ENCODE results near the gene THY1. TPM values are rescaled to one million over a fixed set of nuclear protein-coding genes. Genes with fewer than 3 reads are reported as not detected.
"Not testable (repeated sequence)": the region's sequence is repeated elsewhere in the genome, so short reads cannot be mapped to it uniquely, and the experiment has no call there.

Gene THY1
- total RNA-seq, 1 experiment from 2014 or later: 13.7 TPM

GRCh38 chr11:119409731-119410130 is 13.2 kb downstream of the THY1 start:
- Histone ChIP-seq H3K36me3 (ENCODE audit: control insufficient read depth, insufficient read depth, low read length) (no peaks in the 10 kb centered on the region), H3K4me1 (ENCODE audit: control insufficient read depth, insufficient read depth, low read length) (no peaks in the 10 kb centered on the region; the same call in 1 of the 2 replicates), H3K27me3 (ENCODE audit: control insufficient read depth, insufficient read depth, low read length) (no peaks in the 10 kb centered on the region), H3K4me3 (ENCODE audit: low read depth in 2 of 2, low read length in 2 of 2) (no peak overlapping the region), H3K9me3 (ENCODE audit: control insufficient read depth, insufficient read depth, low read depth, low read length) (no peaks in the 10 kb centered on the region), H3K27ac (ENCODE audit: low read length) (no peak overlapping the region)
- ChIA-PET POLR2A (no interaction called here), CTCF (interaction anchor here (0.7 kb wide), 1 partner anchor 65 kb away, joined by 12 read pairs; no protein-coding TSS in a partner anchor)
- BruUV-seq (replicated peaks): no TSS peak
- ATAC-seq: no peak
- in situ Hi-C loops (cut with HindIII; ENCODE audit: low pct_unique_long_range_greater_than_20kb, low sequenced_read_pairs) (no loop called here), intact Hi-C loops (cut with micrococcal nuclease; ENCODE audit: unreplicated experiment) (no loop called here)
- DNase-seq (ENCODE audit: low read depth, low spot score): no peak
- TF ChIP-seq, protein P1, sequence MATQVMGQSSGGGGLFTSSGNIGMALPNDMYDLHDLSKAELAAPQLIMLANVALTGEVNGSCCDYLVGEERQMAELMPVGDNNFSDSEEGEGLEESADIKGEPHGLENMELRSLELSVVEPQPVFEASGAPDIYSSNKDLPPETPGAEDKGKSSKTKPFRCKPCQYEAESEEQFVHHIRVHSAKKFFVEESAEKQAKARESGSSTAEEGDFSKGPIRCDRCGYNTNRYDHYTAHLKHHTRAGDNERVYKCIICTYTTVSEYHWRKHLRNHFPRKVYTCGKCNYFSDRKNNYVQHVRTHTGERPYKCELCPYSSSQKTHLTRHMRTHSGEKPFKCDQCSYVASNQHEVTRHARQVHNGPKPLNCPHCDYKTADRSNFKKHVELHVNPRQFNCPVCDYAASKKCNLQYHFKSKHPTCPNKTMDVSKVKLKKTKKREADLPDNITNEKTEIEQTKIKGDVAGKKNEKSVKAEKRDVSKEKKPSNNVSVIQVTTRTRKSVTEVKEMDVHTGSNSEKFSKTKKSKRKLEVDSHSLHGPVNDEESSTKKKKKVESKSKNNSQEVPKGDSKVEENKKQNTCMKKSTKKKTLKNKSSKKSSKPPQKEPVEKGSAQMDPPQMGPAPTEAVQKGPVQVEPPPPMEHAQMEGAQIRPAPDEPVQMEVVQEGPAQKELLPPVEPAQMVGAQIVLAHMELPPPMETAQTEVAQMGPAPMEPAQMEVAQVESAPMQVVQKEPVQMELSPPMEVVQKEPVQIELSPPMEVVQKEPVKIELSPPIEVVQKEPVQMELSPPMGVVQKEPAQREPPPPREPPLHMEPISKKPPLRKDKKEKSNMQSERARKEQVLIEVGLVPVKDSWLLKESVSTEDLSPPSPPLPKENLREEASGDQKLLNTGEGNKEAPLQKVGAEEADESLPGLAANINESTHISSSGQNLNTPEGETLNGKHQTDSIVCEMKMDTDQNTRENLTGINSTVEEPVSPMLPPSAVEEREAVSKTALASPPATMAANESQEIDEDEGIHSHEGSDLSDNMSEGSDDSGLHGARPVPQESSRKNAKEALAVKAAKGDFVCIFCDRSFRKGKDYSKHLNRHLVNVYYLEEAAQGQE (IDR thresholded peaks at IDR 0.05; ENCODE audit: insufficient read depth in 1 of 2, low read depth in 2 of 2, low read length in 1 of 2): no peak
- TF ChIP-seq TCF7L2 (IDR thresholded peaks at IDR 0.05; ENCODE audit: low read depth, low read length): no peak
- no peak for TF ChIP-seq POLR2AphosphoS5 (IDR thresholded peaks at IDR 0.05; ENCODE audit: low read depth, low read length)
- TF ChIP-seq, protein P2, sequence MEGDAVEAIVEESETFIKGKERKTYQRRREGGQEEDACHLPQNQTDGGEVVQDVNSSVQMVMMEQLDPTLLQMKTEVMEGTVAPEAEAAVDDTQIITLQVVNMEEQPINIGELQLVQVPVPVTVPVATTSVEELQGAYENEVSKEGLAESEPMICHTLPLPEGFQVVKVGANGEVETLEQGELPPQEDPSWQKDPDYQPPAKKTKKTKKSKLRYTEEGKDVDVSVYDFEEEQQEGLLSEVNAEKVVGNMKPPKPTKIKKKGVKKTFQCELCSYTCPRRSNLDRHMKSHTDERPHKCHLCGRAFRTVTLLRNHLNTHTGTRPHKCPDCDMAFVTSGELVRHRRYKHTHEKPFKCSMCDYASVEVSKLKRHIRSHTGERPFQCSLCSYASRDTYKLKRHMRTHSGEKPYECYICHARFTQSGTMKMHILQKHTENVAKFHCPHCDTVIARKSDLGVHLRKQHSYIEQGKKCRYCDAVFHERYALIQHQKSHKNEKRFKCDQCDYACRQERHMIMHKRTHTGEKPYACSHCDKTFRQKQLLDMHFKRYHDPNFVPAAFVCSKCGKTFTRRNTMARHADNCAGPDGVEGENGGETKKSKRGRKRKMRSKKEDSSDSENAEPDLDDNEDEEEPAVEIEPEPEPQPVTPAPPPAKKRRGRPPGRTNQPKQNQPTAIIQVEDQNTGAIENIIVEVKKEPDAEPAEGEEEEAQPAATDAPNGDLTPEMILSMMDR (IDR thresholded peaks at IDR 0.05): no peak
- TF ChIP-seq SIN3A (IDR thresholded peaks at IDR 0.05; ENCODE audit: borderline replicate concordance, insufficient read depth, low read depth, low read length): no peak

DNA sequence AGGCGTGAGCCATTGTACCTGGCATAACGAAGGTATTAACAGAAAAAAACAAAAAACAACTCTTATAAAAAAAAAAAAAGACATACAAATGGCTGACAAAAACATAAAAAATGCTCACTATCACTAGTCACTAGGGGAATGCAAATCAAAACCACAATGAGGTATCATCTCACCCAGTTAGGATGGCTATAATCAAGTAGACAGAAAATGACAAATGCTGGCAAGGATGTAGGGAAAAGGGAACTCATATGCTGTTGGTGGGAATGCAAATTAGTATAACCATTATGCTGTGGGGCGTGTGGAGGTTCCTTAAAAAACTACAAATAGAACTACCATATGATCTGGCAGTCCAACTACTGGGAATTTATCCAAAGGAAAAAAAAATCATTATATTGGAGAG is 17.0 kb downstream of the THY1 start:
- Histone ChIP-seq H3K4me3 (ENCODE audit: low read depth in 2 of 2, low read length in 2 of 2) (no peak overlapping the region), H3K36me3 (ENCODE audit: control insufficient read depth, insufficient read depth, low read length) (no peaks in the 10 kb centered on the region), H3K9me3 (ENCODE audit: control insufficient read depth, insufficient read depth, low read depth, low read length) (peaks cover 3% of the 10 kb centered on the region; the same call in 1 of the 2 replicates), H3K27ac (ENCODE audit: low read length) (no peak overlapping the region), H3K27me3 (ENCODE audit: control insufficient read depth, insufficient read depth, low read length) (no peaks in the 10 kb centered on the region), H3K4me1 (ENCODE audit: control insufficient read depth, insufficient read depth, low read length) (no peaks in the 10 kb centered on the region; the same call in 1 of the 2 replicates)
- no TSS peak for BruUV-seq (replicated peaks)
- no peak for DNase-seq (ENCODE audit: low read depth, low spot score)
- intact Hi-C loops (cut with micrococcal nuclease; ENCODE audit: unreplicated experiment) (no loop called here), in situ Hi-C loops (cut with HindIII; ENCODE audit: low pct_unique_long_range_greater_than_20kb, low sequenced_read_pairs) (no loop called here)
- POLR2A ChIA-PET: no interaction called here
- ATAC-seq: no peak
- TF ChIP-seq, protein P1 (IDR thresholded peaks at IDR 0.05; ENCODE audit: insufficient read depth in 1 of 2, low read depth in 2 of 2, low read length in 1 of 2): no peak
- TF ChIP-seq TCF7L2 (IDR thresholded peaks at IDR 0.05; ENCODE audit: low read depth, low read length) (no peak), POLR2AphosphoS5 (IDR thresholded peaks at IDR 0.05; ENCODE audit: low read depth, low read length) (no peak), SIN3A (IDR thresholded peaks at IDR 0.05; ENCODE audit: borderline replicate concordance, insufficient read depth, low read depth, low read length) (no peak)
- TF ChIP-seq, protein P2 (IDR thresholded peaks at IDR 0.05): no peak
- CTCF ChIA-PET: no interaction called here

GRCh38 chr11:119405448-119405847 is 17.5 kb downstream of the THY1 start:
- POLR2A ChIA-PET; DNase-seq (ENCODE audit: low read depth, low spot score): not testable (repeated sequence)

More at GRCh38 chr11:119405448-119405847, 17.5 kb downstream of the THY1 start:
- CTCF ChIA-PET: interaction anchor here (0.7 kb wide), 2 partner anchors 11 to 67 kb away, joined by 4 to 7 read pairs; no protein-coding TSS in a partner anchor
- H3K4me3 ChIP-seq (ENCODE audit: low read depth in 2 of 2, low read length in 2 of 2); H3K9me3 ChIP-seq (ENCODE audit: control insufficient read depth, insufficient read depth, low read depth, low read length); BruUV-seq (replicated peaks); ATAC-seq; intact Hi-C loops (cut with micrococcal nuclease; ENCODE audit: unreplicated experiment); H3K27me3 ChIP-seq (ENCODE audit: control insufficient read depth, insufficient read depth, low read length); H3K4me1 ChIP-seq (ENCODE audit: control insufficient read depth, insufficient read depth, low read length); in situ Hi-C loops (cut with HindIII; ENCODE audit: low pct_unique_long_range_greater_than_20kb, low sequenced_read_pairs); H3K27ac ChIP-seq (ENCODE audit: low read length); H3K36me3 ChIP-seq (ENCODE audit: control insufficient read depth, insufficient read depth, low read length): not testable (repeated sequence)
